Measurements from ENCODE around the gene ARID2.

- TF ChIP-seq, protein P1, sequence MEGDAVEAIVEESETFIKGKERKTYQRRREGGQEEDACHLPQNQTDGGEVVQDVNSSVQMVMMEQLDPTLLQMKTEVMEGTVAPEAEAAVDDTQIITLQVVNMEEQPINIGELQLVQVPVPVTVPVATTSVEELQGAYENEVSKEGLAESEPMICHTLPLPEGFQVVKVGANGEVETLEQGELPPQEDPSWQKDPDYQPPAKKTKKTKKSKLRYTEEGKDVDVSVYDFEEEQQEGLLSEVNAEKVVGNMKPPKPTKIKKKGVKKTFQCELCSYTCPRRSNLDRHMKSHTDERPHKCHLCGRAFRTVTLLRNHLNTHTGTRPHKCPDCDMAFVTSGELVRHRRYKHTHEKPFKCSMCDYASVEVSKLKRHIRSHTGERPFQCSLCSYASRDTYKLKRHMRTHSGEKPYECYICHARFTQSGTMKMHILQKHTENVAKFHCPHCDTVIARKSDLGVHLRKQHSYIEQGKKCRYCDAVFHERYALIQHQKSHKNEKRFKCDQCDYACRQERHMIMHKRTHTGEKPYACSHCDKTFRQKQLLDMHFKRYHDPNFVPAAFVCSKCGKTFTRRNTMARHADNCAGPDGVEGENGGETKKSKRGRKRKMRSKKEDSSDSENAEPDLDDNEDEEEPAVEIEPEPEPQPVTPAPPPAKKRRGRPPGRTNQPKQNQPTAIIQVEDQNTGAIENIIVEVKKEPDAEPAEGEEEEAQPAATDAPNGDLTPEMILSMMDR (IDR thresholded peaks at IDR 0.05; ENCODE audit: insufficient read depth, low read length, poor library complexity, severe bottlenecking) = peak; percentile 73
- TF ChIP-seq EZH2phosphoT487 (conservative IDR thresholded peaks at IDR 0.05; ENCODE audit: low read length) = no peak
These were observed 3.6 kb upstream of the ARID2 start for GRCh38 chr12:45725631-45726602.

Measured in SU-DHL-6 (cell line).